Rectal smooth muscle tissue (tissue), 1 donor: Measurements from ENCODE around the gene IL12RB2.

ENCODE experiments used
- H3K27ac ChIP-seq: one replicate; pipeline ENCODE4 v1.7.0; 2013; ENCODE audit warnings: low read depth, low read length, inconsistent platforms
- H3K27me3 ChIP-seq: one replicate; pipeline ENCODE4 v1.7.0; 2013; ENCODE audit warnings: low read length; ENCODE audit not compliant: control insufficient read depth, insufficient read depth
- H3K36me3 ChIP-seq: one replicate; pipeline ENCODE4 v1.7.0; 2013; ENCODE audit warnings: low read length; ENCODE audit not compliant: control insufficient read depth, insufficient read depth
- H3K4me1 ChIP-seq: one replicate; pipeline ENCODE4 v1.7.0; 2013; ENCODE audit warnings: low read length; ENCODE audit not compliant: control insufficient read depth, insufficient read depth
- H3K4me3 ChIP-seq: one replicate; pipeline ENCODE4 v1.7.0; 2013; ENCODE audit warnings: low read length
- H3K9ac ChIP-seq: one replicate; pipeline ENCODE4 v1.7.0; 2013; ENCODE audit warnings: low read length

The IL12RB2 gene

DNA sequence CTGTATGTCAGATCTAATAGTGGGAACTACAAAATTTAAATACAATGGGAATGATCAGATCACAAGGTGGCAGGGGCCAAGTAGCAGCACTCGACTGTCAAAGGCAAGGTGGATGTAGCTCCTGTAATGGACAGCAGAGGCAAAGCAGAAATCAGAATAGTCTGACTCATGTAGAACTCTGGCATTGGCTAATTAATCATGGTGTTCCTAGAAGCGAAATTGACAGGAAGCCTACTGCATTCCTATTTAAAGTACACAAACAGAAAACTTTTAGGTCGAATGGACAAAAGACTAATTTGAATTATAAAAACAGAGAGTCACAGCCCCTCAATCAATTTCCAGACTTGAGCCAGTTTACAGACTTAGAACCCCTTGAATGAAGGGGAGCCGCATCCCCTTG lies 17.4 kb upstream of the IL12RB2 start:
- Histone ChIP-seq H3K4me3 (no peak overlapping the region), H3K36me3 (no peaks in the 10 kb centered on the region), H3K4me1 (no peaks in the 10 kb centered on the region), H3K9ac (no peak overlapping the region), H3K27me3 (no peaks in the 10 kb centered on the region), H3K27ac (no peak overlapping the region)

DNA sequence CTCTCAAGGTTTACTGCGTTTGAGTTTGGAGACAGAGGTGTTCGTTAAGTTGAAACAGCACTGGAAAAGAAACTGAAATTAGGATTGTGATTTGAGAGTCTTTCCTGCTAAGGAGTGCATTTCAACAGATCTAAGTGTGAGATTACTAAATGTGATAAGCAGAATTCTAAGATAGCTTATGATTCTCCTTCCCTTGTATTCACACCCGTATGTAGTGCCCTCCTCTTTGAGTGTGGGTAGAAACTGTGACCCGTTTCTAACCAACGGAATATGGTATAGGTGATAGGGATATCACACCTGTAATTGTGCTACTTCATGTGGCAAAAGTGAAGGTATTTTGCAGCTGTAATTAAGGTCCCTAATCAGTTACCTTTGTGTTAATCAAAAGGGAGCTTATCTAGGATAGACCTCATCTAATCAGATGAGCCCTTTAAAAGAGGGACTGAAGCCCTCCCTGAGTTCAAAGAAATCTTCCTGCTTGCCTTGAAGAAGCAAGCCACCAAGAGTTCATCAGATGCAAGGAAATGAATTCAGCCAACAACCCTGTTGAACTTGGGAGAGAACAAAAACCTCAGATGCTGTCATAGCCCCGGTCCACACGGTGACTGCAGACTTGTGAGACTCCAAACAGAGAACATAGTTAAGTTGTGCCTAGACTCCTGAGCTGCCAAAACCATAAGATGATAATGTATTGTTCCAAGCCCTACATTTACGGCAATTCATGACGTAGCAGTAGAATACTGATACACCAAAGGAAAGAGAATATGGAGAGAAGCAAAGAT lies 12.6 kb upstream of the IL12RB2 start:
- Histone ChIP-seq H3K4me3 (no peak overlapping the region), H3K4me1 (no peaks in the 10 kb centered on the region), H3K36me3 (no peaks in the 10 kb centered on the region), H3K27ac (no peak overlapping the region), H3K9ac (no peak overlapping the region), H3K27me3 (no peaks in the 10 kb centered on the region)

DNA sequence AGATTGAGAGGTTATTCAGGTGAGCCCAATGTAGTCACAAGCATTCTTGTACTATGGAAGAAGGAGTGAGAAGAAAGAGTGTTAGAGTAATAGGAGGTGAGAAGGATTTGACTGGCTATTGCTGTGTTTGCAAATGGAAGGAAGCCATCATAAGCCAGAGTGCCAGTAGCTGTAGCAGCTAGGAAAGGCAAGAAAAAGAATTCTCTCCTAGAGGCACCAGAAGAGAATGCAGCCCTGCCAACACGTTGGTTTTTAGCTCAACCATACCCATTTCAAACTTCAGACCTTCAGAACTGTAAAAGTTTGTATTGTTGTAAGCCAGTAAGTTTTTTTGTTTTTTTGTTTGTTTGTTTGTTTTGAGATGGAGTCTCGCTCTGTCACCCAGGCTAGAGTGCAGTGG lies 8.9 kb upstream of the IL12RB2 start:
- Histone ChIP-seq H3K4me3 (no peak overlapping the region), H3K4me1 (no peaks in the 10 kb centered on the region), H3K27ac (no peak overlapping the region), H3K27me3 (no peaks in the 10 kb centered on the region), H3K9ac (no peak overlapping the region), H3K36me3 (no peaks in the 10 kb centered on the region)

DNA sequence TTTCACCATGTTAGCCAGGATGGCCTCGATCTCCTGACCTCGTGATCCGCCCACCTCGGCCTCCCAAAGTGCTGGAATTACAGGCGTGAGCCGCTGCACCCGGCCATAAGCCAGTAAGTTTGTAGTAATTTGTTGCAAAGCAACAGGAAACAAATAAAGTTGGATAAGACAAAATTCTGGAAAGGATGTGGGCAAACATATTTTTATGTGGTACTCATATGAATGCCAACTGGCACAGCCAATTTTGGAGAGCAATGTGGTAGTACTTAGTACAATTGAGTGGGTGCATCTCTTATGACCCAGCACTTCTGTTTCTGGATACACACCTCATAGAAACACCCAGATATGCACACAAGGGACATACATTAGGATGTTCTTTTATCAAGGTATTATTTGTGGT lies 8.4 kb upstream of the IL12RB2 start:
- Histone ChIP-seq H3K4me3 (no peak overlapping the region), H3K4me1 (no peaks in the 10 kb centered on the region), H3K27me3 (no peaks in the 10 kb centered on the region), H3K9ac (no peak overlapping the region), H3K27ac (no peak overlapping the region), H3K36me3 (no peaks in the 10 kb centered on the region)

DNA sequence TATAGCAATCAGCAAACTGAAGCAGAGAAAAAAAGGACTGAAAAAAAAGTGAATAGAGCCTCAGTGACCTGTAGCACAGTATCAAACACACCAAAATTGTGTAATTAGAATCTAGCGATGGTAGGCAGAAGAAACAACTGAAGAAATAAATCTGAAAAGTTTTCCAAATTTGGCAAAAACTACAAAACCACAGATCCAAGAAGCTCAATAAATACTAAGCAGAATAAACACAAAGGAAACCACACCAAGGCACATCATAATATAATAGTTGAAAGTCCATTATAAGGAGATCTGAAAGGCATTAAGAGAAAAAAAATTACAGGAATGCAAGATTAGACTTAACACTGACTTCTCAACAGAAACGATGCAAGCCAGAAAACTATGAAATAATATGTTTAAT lies 7.1 kb upstream of the IL12RB2 start:
- Histone ChIP-seq H3K9ac (no peak overlapping the region), H3K27me3 (no peaks in the 10 kb centered on the region), H3K4me3 (no peak overlapping the region), H3K36me3 (no peaks in the 10 kb centered on the region), H3K27ac (no peak overlapping the region), H3K4me1 (no peaks in the 10 kb centered on the region)

DNA sequence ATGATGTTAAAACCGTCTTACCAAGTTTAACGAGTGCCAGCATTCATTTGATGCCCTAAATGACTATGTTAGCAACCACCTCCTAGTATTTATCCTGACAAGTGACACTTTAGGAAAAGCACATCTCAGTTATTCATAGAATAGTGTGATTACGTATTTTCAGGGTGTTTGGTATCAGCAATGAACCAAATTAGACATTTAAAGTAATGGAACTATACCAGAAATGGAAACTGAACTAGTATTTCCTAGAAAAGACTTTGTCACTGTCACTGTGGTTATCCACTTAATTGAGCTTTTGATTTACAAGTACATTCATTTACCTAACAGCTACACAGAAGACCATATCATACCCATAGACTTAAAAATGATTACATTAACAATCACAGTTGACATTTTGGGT lies 3.6 kb upstream of the IL12RB2 start:
- H3K27me3 ChIP-seq = peaks cover 6% of the 10 kb centered on the region
- no peaks in the 10 kb centered on the region for H3K36me3 ChIP-seq

DNA sequence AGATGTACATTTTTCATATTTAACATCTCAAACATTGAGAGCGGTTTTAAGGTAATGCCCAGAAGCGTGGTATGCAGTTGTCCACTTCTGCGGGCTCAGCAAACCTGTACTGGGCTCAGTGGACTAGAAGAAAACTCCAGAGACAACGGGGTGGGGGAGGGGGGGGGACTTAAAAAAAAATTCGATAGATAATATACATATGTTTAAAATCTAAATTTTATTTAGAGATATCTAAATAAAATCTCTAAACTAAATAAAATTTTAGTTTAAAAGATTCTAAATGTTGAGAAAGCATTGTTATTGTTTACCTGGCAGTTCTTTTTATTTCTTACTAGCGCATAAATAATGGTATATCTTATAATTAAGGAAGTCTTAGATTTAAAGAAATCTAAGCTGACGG lies 1.1 kb upstream of the IL12RB2 start:
- Histone ChIP-seq H3K4me3 (no peak overlapping the region), H3K27ac (no peak overlapping the region), H3K9ac (no peak overlapping the region), H3K4me1 (no peaks in the 10 kb centered on the region), H3K27me3 (peaks cover 6% of the 10 kb centered on the region), H3K36me3 (no peaks in the 10 kb centered on the region)

More for the DNA sequence above, 3.6 kb upstream of the IL12RB2 start:
- Histone ChIP-seq H3K4me1 (no peaks in the 10 kb centered on the region), H3K4me3 (no peak overlapping the region), H3K9ac (no peak overlapping the region), H3K27ac (no peak overlapping the region)

DNA sequence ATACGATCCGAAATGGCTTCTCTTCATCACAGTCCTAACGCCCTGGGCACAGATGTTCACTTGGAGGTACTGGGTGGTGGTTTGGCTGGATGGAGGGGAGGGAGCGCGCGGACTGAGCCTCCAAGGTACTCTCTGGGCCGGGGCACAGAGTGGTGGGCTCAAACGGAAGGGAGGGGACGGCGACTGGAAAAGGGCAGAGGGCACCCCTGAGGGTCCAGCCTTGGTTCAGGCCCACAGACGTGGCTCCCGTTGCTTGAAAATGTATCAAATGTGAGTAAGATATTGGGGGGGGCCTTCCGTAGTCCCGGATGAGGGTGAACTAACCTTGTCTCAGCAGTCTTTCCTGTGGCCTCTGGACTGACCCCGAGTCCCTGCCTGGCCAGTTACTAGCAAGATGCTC lies 463 bp downstream of the IL12RB2 start:
- Histone ChIP-seq H3K27ac (no peak overlapping the region), H3K4me1 (no peaks in the 10 kb centered on the region), H3K4me3 (peak overlapping the region; percentile 32), H3K27me3 (peaks cover 6% of the 10 kb centered on the region), H3K9ac (no peak overlapping the region), H3K36me3 (no peaks in the 10 kb centered on the region)

DNA sequence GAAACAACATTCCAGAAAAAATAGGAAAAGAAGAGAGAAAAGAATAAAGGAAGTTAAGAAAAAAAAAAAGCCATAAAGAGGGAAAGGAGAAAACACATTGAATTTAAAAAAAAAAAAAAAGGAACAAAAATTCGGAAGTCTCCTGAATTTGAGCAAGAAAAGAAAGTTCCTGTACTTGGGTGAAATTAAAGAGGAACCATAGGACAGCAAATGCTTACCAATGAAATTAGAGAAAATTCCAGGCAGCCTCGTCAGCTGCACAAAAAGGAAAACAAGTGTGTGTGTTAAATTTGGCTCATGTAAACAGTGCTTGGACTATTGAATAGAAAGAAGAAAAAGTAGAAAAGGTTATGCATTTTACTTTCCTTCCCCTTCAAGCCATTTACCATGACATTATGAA lies 4.9 kb downstream of the IL12RB2 start:
- Histone ChIP-seq H3K4me3 (no peak overlapping the region), H3K9ac (no peak overlapping the region), H3K36me3 (no peaks in the 10 kb centered on the region), H3K27ac (no peak overlapping the region), H3K4me1 (no peaks in the 10 kb centered on the region), H3K27me3 (peaks cover 6% of the 10 kb centered on the region)

DNA sequence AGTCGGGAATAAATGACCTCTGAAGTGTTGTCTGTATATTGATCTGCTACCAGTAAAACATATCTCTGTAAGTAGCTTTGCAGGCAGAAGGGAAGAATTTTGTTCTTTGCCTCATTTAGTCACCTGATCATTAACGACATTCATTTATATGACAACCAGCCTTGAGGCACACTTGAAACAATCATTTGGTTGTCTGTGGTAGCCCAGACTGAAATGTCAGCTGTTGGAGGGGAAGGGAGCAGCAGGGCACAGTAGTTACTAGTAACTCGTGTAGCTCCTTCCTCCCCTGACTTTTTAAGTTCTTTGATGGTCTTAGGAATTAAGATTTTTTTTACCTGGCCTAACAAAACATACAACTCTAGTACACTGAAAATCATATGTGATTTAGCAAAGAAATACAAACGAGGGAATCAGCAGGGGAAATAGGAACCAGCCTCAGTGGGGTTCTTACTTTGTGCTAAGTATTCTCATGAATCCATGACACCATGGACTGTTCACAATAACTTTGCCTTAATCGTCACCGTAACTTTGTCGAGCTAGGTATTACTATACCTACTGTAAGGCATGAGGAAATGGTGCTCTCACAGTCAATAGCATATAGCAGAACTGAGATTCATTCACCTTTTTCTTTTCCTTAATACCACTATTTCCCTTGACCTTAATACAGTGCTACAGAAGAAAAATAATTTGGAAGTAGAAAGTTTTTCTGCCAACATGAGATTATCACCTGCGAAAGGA lies 6.4 kb downstream of the IL12RB2 start:
- Histone ChIP-seq H3K27ac (no peak overlapping the region), H3K4me1 (no peaks in the 10 kb centered on the region), H3K36me3 (no peaks in the 10 kb centered on the region), H3K27me3 (no peaks in the 10 kb centered on the region), H3K9ac (no peak overlapping the region), H3K4me3 (no peak overlapping the region)

DNA sequence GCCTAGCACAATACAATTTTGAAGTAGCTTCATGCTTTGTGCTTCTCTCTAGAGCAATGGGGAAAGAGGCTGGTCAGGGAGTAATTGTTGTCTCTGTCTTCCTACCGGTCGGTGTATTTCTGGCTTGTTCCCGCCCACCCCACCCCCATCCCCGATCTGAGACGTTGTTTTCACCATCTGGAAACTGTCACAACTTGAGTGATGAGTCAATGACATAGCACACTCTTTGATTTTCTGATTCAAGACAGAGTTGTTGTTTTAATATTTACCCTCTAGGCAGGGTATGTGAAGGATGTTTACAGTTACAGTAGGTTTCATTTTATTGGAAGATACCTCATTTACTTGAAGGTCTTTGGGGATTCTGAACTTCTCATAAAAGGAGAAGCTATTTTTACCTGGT lies 7.0 kb downstream of the IL12RB2 start:
- Histone ChIP-seq H3K4me3 (no peak overlapping the region), H3K36me3 (no peaks in the 10 kb centered on the region), H3K27me3 (no peaks in the 10 kb centered on the region), H3K27ac (no peak overlapping the region), H3K4me1 (no peaks in the 10 kb centered on the region), H3K9ac (no peak overlapping the region)

DNA sequence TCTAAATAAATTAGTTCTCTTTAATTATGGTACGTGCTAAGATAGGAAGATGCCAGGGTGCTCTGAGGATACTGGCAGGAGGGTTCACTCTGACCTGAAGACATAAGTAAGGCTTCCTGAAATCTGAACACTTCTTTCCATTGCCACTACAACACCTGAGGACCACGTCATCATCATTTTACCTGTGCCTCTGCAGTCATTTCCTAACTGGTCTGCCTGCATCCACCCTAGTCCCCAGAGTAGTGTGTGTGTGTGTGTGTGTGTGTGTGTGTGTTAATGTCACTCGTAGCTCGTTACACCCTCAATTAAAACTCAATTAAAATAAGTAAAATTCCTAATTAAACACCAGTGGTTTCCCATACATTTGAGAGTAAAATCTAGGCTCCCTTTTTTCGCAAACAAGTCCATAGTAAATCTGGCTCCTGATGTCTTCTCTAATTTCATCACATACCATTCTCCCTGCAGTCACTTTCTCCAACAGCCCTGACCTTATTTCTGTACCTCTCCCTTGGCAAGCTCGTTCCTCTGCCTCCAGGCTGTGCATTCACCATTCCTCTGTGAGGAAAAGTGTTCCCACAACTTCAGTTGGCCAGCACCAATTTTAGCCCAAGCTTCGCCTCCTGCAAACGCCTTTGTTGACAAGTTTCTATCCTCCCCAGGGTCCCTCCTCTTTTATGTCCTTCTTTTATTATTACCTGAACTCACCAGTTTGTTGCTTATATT lies 8.7 kb downstream of the IL12RB2 start:
- Histone ChIP-seq H3K36me3 (no peaks in the 10 kb centered on the region), H3K9ac (no peak overlapping the region), H3K4me1 (no peaks in the 10 kb centered on the region), H3K4me3 (no peak overlapping the region), H3K27ac (no peak overlapping the region), H3K27me3 (no peaks in the 10 kb centered on the region)
